Stomach (tissue), 4 donors: ENCODE results near the gene PTPN2.
"Not testable (repeated sequence)": the region's sequence is repeated elsewhere in the genome, so short reads cannot be mapped to it uniquely, and the experiment has no call there.

Experiments used
- EP300 ChIP-seq: sonication (generic); formaldehyde crosslinking; IDR thresholded peaks from one replicate; pipeline ENCODE4 v1.6.1; 2017; ENCODE audit warnings: antibody characterized with exemption
- POLR2A ChIP-seq, 4 donors: fragments of 450-650 bp; IDR thresholded peaks; one replicate each; pipeline ENCODE4 v1.6.1; 2016; ENCODE audit warnings: antibody characterized with exemption in 4 of 4, control low read depth in 2 of 4, mild to moderate bottlenecking in 1 of 4, moderate library complexity in 1 of 4
- TF ChIP-seq, protein P1 (sequence below), 7 experiments: fragments of 450-650 bp in 4 of 7; fragments of 200-600 bp in 3 of 7; sonication (generic) in 3 of 7; IDR thresholded peaks; one replicate each; pipeline ENCODE4 v1.5.1; 2016 to 2019; ENCODE audit warnings: antibody characterized with exemption in 7 of 7, control low read depth in 2 of 7, mild to moderate bottlenecking in 1 of 7

DNA sequence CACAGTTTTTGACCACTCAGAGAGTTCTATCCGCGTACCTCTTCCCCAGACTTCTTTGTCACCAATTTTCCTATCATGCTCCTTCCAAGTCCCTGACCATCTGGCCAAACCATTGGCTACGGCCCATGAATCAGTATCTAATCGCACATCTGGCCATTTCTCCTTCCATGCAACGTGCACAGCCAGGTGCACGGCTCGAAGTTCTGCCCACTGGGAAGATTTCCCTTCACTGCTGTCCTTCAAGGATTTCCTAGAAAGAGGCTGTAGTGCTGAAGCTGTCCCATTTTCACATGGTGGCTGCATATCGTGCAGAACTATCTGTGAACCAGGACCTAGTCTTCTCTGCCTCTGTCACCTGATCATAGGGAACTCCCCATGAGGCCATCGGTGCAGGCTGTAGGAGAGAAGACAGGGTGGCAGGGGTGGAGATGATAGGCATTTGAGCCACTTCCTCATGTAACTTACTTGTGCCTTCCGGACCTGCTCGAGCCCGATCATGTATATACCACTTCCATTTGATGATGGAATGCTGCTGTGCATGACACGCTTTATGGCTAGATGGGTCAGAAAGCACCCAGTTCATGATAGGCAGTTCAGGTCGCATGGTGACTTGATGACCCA is 127.3 kb downstream of the PTPN2 start:
- not testable (repeated sequence) for TF ChIP-seq POLR2A (IDR thresholded peaks at IDR 0.05); EP300
- TF ChIP-seq, protein P1, sequence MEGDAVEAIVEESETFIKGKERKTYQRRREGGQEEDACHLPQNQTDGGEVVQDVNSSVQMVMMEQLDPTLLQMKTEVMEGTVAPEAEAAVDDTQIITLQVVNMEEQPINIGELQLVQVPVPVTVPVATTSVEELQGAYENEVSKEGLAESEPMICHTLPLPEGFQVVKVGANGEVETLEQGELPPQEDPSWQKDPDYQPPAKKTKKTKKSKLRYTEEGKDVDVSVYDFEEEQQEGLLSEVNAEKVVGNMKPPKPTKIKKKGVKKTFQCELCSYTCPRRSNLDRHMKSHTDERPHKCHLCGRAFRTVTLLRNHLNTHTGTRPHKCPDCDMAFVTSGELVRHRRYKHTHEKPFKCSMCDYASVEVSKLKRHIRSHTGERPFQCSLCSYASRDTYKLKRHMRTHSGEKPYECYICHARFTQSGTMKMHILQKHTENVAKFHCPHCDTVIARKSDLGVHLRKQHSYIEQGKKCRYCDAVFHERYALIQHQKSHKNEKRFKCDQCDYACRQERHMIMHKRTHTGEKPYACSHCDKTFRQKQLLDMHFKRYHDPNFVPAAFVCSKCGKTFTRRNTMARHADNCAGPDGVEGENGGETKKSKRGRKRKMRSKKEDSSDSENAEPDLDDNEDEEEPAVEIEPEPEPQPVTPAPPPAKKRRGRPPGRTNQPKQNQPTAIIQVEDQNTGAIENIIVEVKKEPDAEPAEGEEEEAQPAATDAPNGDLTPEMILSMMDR (IDR thresholded peaks at IDR 0.05): not testable (repeated sequence)
